ENCODE data around the gene TMIGD3. TPM values are rescaled to one million over a fixed set of nuclear protein-coding genes. Genes with fewer than 3 reads are reported as not detected.

The TMIGD3 gene
- total and polyA plus RNA-seq, 8 donors, result 1.2 to 7.6 (median 4.6) TPM; not detected in 4

DNA sequence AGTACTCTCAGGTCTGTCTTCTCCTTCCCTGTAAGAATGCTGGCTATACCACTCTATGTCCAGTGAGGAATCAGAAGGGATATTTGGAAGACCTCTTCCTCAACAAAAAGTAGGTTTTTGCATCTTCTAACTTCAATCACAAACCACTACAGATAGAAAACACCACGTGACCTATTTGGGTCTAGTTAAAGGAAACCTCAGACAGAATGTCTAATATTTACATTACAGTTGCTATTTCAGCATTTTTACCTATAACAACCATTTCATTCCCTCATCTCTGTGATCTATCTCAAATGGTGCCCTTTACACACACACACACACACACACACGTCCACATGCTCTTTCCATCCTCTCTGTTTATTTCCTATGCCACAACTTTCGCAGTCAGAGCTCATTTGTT, 7.9 kb upstream of the TMIGD3 start:
- Histone ChIP-seq H3K4me3 (no peak overlapping the region), H3K27me3 (no peaks in the 10 kb centered on the region), H3K36me3 (no peaks in the 10 kb centered on the region), H3K27ac (peak overlapping the region in 1 of 5 donors; percentile 90), H3K9me3 (no peaks in the 10 kb centered on the region), H3K4me1 (peaks cover 33 to 73% (median 53%) of the 10 kb centered on the region in 4 donors)
- no peak for TF ChIP-seq POLR2A (IDR thresholded peaks at IDR 0.05)
- TF ChIP-seq POLR2AphosphoS5 (IDR thresholded peaks at IDR 0.05), result no peak
- no peak for TF ChIP-seq EP300 (IDR thresholded peaks at IDR 0.05)
- TF ChIP-seq, protein P1, sequence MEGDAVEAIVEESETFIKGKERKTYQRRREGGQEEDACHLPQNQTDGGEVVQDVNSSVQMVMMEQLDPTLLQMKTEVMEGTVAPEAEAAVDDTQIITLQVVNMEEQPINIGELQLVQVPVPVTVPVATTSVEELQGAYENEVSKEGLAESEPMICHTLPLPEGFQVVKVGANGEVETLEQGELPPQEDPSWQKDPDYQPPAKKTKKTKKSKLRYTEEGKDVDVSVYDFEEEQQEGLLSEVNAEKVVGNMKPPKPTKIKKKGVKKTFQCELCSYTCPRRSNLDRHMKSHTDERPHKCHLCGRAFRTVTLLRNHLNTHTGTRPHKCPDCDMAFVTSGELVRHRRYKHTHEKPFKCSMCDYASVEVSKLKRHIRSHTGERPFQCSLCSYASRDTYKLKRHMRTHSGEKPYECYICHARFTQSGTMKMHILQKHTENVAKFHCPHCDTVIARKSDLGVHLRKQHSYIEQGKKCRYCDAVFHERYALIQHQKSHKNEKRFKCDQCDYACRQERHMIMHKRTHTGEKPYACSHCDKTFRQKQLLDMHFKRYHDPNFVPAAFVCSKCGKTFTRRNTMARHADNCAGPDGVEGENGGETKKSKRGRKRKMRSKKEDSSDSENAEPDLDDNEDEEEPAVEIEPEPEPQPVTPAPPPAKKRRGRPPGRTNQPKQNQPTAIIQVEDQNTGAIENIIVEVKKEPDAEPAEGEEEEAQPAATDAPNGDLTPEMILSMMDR (IDR thresholded peaks at IDR 0.05), result no peak
- DNase-seq, result no peak
- WGBS, 5 donors, result 47 to 62% (median 53%) methylated on average over 3 of the region's 3 CpGs
- intact Hi-C loops (cut with DNase I; ENCODE audit: low total_unique reads), result no loop called here

DNA sequence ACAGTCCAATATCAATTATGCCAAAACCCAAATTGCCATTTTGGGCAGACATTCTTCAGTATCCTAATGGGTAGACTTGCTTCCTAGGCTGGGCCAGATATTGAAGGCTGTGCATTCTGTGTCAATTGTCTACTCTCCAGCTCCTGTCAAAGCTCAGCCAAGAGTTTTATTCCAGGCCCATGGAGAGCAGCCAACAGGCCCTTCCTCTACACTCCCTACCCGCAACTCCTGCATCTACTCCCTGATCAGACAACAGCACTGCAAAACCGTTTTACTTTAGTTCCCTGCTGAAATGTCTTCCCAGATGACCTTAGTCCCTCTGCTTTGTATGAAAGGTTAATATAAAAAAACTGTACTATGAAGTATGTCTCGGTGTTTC, 6.6 kb upstream of the TMIGD3 start:
- WGBS, 5 donors, result 45 to 63% (median 56%) methylated on average over 3 of the region's 3 CpGs
- intact Hi-C loops (cut with DNase I; ENCODE audit: low total_unique reads), result loop anchor here (5.0 kb wide), 1 partner anchor 142 kb away; no protein-coding TSS in a partner anchor
- no peaks in the 10 kb centered on the region for H3K36me3 ChIP-seq
- no peaks in the 10 kb centered on the region for H3K9me3 ChIP-seq
- H3K27ac ChIP-seq, result peak overlapping the region in 4 of 5 donors; percentile 21 to 97 (median 64)
- TF ChIP-seq POLR2A (IDR thresholded peaks at IDR 0.05) (no peak), EP300 (IDR thresholded peaks at IDR 0.05) (no peak), POLR2AphosphoS5 (IDR thresholded peaks at IDR 0.05) (no peak)
- TF ChIP-seq, protein P1 (IDR thresholded peaks at IDR 0.05), result no peak
- peaks cover 22 to 73% (median 42%) of the 10 kb centered on the region in 4 donors for H3K4me1 ChIP-seq
- no peaks in the 10 kb centered on the region for H3K27me3 ChIP-seq
- peak in 1 of 2 donors; percentile 69 for DNase-seq
- H3K4me3 ChIP-seq, result no peak overlapping the region

DNA sequence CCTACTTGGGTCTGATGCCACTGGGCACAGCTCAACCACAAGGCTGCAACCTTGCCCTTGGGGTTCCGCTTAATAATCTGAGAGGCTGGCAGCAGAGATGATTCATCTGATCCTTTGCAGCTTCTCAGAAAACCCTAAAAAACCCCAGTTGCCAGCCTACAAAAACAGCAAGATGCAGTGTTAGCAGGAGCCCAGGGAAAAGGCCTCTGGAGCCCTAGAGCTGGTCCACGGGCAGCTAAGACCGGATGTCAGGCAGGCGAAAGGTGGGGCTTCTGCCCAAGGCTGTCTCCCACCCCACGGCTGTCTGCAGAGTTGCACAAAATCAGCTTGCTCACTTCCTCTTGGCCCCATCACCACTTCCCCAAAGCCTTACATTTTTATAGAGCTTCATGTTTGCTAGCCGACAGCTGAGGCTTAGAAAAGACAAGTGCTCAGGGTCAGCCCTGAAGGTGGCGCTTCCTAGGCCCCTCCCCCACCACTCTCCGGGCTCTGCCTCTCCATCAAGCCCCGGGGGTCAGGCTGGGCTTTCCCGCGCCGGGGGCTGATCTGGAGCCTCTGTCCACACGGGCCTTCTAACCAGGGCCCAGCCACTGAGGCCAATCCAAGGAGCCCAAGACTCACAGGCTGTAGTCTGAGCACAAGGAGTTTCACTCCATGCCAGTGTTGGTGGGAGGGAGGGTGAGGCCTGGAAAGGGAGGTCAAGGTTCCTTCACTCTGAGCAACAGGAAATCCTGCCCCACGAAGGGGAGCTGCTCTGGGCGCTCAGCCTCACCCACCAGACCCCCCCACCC, 4.2 kb upstream of the TMIGD3 start:
- Histone ChIP-seq H3K36me3 (no peaks in the 10 kb centered on the region), H3K9me3 (no peaks in the 10 kb centered on the region), H3K4me1 (peaks cover 22 to 76% (median 39%) of the 10 kb centered on the region in 4 donors), H3K27ac (peak overlapping the region; percentile 87 to 97 (median 91)), H3K4me3 (peak overlapping the region; percentile 22 to 37 (median 28)), H3K27me3 (no peaks in the 10 kb centered on the region)
- intact Hi-C loops (cut with DNase I; ENCODE audit: low total_unique reads), result loop anchor here (5.0 kb wide), 1 partner anchor 145 kb away; no protein-coding TSS in a partner anchor
- DNase-seq, result peak; percentile 57 to 83
- TF ChIP-seq POLR2AphosphoS5 (IDR thresholded peaks at IDR 0.05) (peak in 1 of 3 donors; percentile 27), POLR2A (IDR thresholded peaks at IDR 0.05) (no peak), EP300 (IDR thresholded peaks at IDR 0.05) (no peak)
- TF ChIP-seq, protein P1 (IDR thresholded peaks at IDR 0.05), result no peak
- 13 to 21% (median 16%) methylated on average over 15 of the region's 15 CpGs for WGBS, 5 donors

DNA sequence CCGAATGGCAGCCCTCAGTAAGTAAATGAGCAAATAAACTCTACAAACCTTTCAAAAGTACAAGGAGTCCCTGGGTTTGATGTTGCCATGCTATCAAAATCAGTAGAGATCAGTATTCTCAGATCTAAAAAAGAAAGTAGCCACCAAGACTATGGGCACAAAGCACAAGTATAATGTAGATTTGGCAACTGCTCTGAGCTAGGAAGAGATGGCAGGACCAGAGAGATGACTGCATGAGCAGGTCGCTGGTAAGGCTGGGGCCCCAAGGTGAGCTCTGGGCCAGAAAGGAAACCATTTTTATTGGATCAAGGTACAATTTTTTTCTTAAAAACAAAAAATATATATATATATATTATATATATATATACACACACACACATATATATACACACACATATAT, 3.1 kb upstream of the TMIGD3 start:
- Histone ChIP-seq H3K27ac (peak overlapping the region in 4 of 5 donors; percentile 36 to 97 (median 94)), H3K4me3 (no peak overlapping the region), H3K27me3 (no peaks in the 10 kb centered on the region), H3K36me3 (no peaks in the 10 kb centered on the region), H3K9me3 (no peaks in the 10 kb centered on the region), H3K4me1 (peaks cover 22 to 73% (median 38%) of the 10 kb centered on the region in 4 donors)
- intact Hi-C loops (cut with DNase I; ENCODE audit: low total_unique reads), result loop anchor here (5.0 kb wide), 1 partner anchor 146 kb away; no protein-coding TSS in a partner anchor
- 44 to 61% (median 48%) methylated on average over 2 of the region's 2 CpGs for WGBS, 5 donors
- DNase-seq, result no peak
- TF ChIP-seq EP300 (IDR thresholded peaks at IDR 0.05) (no peak), POLR2AphosphoS5 (IDR thresholded peaks at IDR 0.05) (no peak), POLR2A (IDR thresholded peaks at IDR 0.05) (no peak)
- TF ChIP-seq, protein P1 (IDR thresholded peaks at IDR 0.05), result no peak

Measured in stomach (tissue), 9 donors.